Measurements from ENCODE around the gene ITGA8. TPM values are rescaled to one million over a fixed set of nuclear protein-coding genes. Genes with fewer than 3 reads are reported as not detected.
"Not testable (repeated sequence)": the region's sequence is repeated elsewhere in the genome, so short reads cannot be mapped to it uniquely, and the experiment has no call there.

The ITGA8 gene
- total and polyA plus RNA-seq, 2 donors, result 1.3 to 2.8 TPM

GRCh38 chr10:15483215-15484075 is 236.3 kb downstream of the ITGA8 start:
- no peaks in the 10 kb centered on the region for H3K27me3 ChIP-seq (ENCODE audit: control insufficient read depth in 2 of 2, insufficient read depth in 1 of 2, low read length in 1 of 2)
- no peak for DNase-seq (ENCODE audit: low read depth in 6 of 9, low spot score in 9 of 9)
- WGBS, result 88% methylated on average over 14 of the region's 14 CpGs
- H3K36me3 ChIP-seq (ENCODE audit: control insufficient read depth in 2 of 2, insufficient read depth in 2 of 2, low read length in 1 of 2), result no peaks in the 10 kb centered on the region
- no peak overlapping the region for H3K4me3 ChIP-seq (ENCODE audit: low read length in 2 of 2)
- H3K27ac ChIP-seq (ENCODE audit: low read depth in 1 of 2, low read length in 1 of 2), result no peak overlapping the region
- H3K4me1 ChIP-seq (ENCODE audit: control insufficient read depth in 2 of 2, insufficient read depth in 2 of 2, low read length in 2 of 2), result no peaks in the 10 kb centered on the region
- no peaks in the 10 kb centered on the region for H3K9me3 ChIP-seq (ENCODE audit: control insufficient read depth in 2 of 2, insufficient read depth in 1 of 2, low read length in 1 of 2)

- Histone ChIP-seq H3K27me3 (ENCODE audit: control insufficient read depth in 2 of 2, insufficient read depth in 1 of 2, low read length in 1 of 2) (no peaks in the 10 kb centered on the region), H3K27ac (ENCODE audit: low read depth in 1 of 2, low read length in 1 of 2) (no peak overlapping the region), H3K9me3 (ENCODE audit: control insufficient read depth in 2 of 2, insufficient read depth in 1 of 2, low read length in 1 of 2) (no peaks in the 10 kb centered on the region), H3K36me3 (ENCODE audit: control insufficient read depth in 2 of 2, insufficient read depth in 2 of 2, low read length in 1 of 2) (no peaks in the 10 kb centered on the region), H3K4me3 (ENCODE audit: low read length in 2 of 2) (no peak overlapping the region), H3K4me1 (ENCODE audit: control insufficient read depth in 2 of 2, insufficient read depth in 2 of 2, low read length in 2 of 2) (no peaks in the 10 kb centered on the region)
- WGBS, result 74% methylated on average over 2 of the region's 2 CpGs
- no peak for DNase-seq (ENCODE audit: low read depth in 6 of 9, low spot score in 9 of 9)
Measured at GRCh38 chr10:15482156-15482555, 237.6 kb downstream of the ITGA8 start.

- no peaks in the 10 kb centered on the region for H3K4me1 ChIP-seq (ENCODE audit: control insufficient read depth in 2 of 2, insufficient read depth in 2 of 2, low read length in 2 of 2)
- H3K36me3 ChIP-seq (ENCODE audit: control insufficient read depth in 2 of 2, insufficient read depth in 2 of 2, low read length in 1 of 2), result no peaks in the 10 kb centered on the region
- no peak overlapping the region for H3K4me3 ChIP-seq (ENCODE audit: low read length in 2 of 2)
- no peaks in the 10 kb centered on the region for H3K9me3 ChIP-seq (ENCODE audit: control insufficient read depth in 2 of 2, insufficient read depth in 1 of 2, low read length in 1 of 2)
- H3K27ac ChIP-seq (ENCODE audit: low read depth in 1 of 2, low read length in 1 of 2), result no peak overlapping the region
- DNase-seq (ENCODE audit: low read depth in 6 of 9, low spot score in 9 of 9), result no peak
- no peaks in the 10 kb centered on the region for H3K27me3 ChIP-seq (ENCODE audit: control insufficient read depth in 2 of 2, insufficient read depth in 1 of 2, low read length in 1 of 2)
- WGBS, result 89% methylated on average over 2 of the region's 2 CpGs
Measured at GRCh38 chr10:15478950-15479349, 240.8 kb downstream of the ITGA8 start.

- Histone ChIP-seq H3K9me3 (ENCODE audit: control insufficient read depth in 2 of 2, insufficient read depth in 1 of 2, low read length in 1 of 2) (no peaks in the 10 kb centered on the region), H3K27ac (ENCODE audit: low read depth in 1 of 2, low read length in 1 of 2) (no peak overlapping the region), H3K27me3 (ENCODE audit: control insufficient read depth in 2 of 2, insufficient read depth in 1 of 2, low read length in 1 of 2) (no peaks in the 10 kb centered on the region), H3K36me3 (ENCODE audit: control insufficient read depth in 2 of 2, insufficient read depth in 2 of 2, low read length in 1 of 2) (no peaks in the 10 kb centered on the region), H3K4me1 (ENCODE audit: control insufficient read depth in 2 of 2, insufficient read depth in 2 of 2, low read length in 2 of 2) (no peaks in the 10 kb centered on the region), H3K4me3 (ENCODE audit: low read length in 2 of 2) (no peak overlapping the region)
- DNase-seq (ENCODE audit: low read depth in 6 of 9, low spot score in 9 of 9), result no peak
- WGBS, result 44% methylated on average over 6 of the region's 6 CpGs
Measured at GRCh38 chr10:15478429-15478828, 241.3 kb downstream of the ITGA8 start.

- Histone ChIP-seq H3K27me3 (ENCODE audit: control insufficient read depth in 2 of 2, insufficient read depth in 1 of 2, low read length in 1 of 2) (no peaks in the 10 kb centered on the region), H3K9me3 (ENCODE audit: control insufficient read depth in 2 of 2, insufficient read depth in 1 of 2, low read length in 1 of 2) (no peaks in the 10 kb centered on the region)
- WGBS, result 95% methylated on average over 4 of the region's 4 CpGs
Measured at GRCh38 chr10:15476337-15476736, 243.4 kb downstream of the ITGA8 start.

GRCh38 chr10:15475439-15475838 is 244.3 kb downstream of the ITGA8 start:
- not testable (repeated sequence) for H3K36me3 ChIP-seq (ENCODE audit: control insufficient read depth in 2 of 2, insufficient read depth in 2 of 2, low read length in 1 of 2)

More at GRCh38 chr10:15476337-15476736, 243.4 kb downstream of the ITGA8 start:
- Histone ChIP-seq H3K36me3 (ENCODE audit: control insufficient read depth in 2 of 2, insufficient read depth in 2 of 2, low read length in 1 of 2) (no peaks in the 10 kb centered on the region), H3K27ac (ENCODE audit: low read depth in 1 of 2, low read length in 1 of 2) (no peak overlapping the region), H3K4me3 (ENCODE audit: low read length in 2 of 2) (no peak overlapping the region), H3K4me1 (ENCODE audit: control insufficient read depth in 2 of 2, insufficient read depth in 2 of 2, low read length in 2 of 2) (peaks cover 0 to 5% of the 10 kb centered on the region in 2 donors)
- no peak for DNase-seq (ENCODE audit: low read depth in 6 of 9, low spot score in 9 of 9)

GRCh38 chr10:15474671-15475070 is 245.1 kb downstream of the ITGA8 start:
- Histone ChIP-seq H3K27me3 (ENCODE audit: control insufficient read depth in 2 of 2, insufficient read depth in 1 of 2, low read length in 1 of 2) (no peaks in the 10 kb centered on the region), H3K4me1 (ENCODE audit: control insufficient read depth in 2 of 2, insufficient read depth in 2 of 2, low read length in 2 of 2) (peaks cover 0 to 5% of the 10 kb centered on the region in 2 donors), H3K9me3 (ENCODE audit: control insufficient read depth in 2 of 2, insufficient read depth in 1 of 2, low read length in 1 of 2) (no peaks in the 10 kb centered on the region), H3K36me3 (ENCODE audit: control insufficient read depth in 2 of 2, insufficient read depth in 2 of 2, low read length in 1 of 2) (no peaks in the 10 kb centered on the region), H3K27ac (ENCODE audit: low read depth in 1 of 2, low read length in 1 of 2) (no peak overlapping the region), H3K4me3 (ENCODE audit: low read length in 2 of 2) (no peak overlapping the region)
- 75% methylated on average over 2 of the region's 2 CpGs for WGBS
- no peak for DNase-seq (ENCODE audit: low read depth in 6 of 9, low spot score in 9 of 9)

More at GRCh38 chr10:15475439-15475838, 244.3 kb downstream of the ITGA8 start:
- not testable (repeated sequence) for H3K4me1 ChIP-seq (ENCODE audit: control insufficient read depth in 2 of 2, insufficient read depth in 2 of 2, low read length in 2 of 2); H3K4me3 ChIP-seq (ENCODE audit: low read length in 2 of 2); H3K27ac ChIP-seq (ENCODE audit: low read depth in 1 of 2, low read length in 1 of 2); DNase-seq (ENCODE audit: low read depth in 6 of 9, low spot score in 9 of 9); H3K27me3 ChIP-seq (ENCODE audit: control insufficient read depth in 2 of 2, insufficient read depth in 1 of 2, low read length in 1 of 2); H3K9me3 ChIP-seq (ENCODE audit: control insufficient read depth in 2 of 2, insufficient read depth in 1 of 2, low read length in 1 of 2)

- peaks cover 0 to 5% of the 10 kb centered on the region in 2 donors for H3K4me1 ChIP-seq (ENCODE audit: control insufficient read depth in 2 of 2, insufficient read depth in 2 of 2, low read length in 2 of 2)
- H3K4me3 ChIP-seq (ENCODE audit: low read length in 2 of 2), result no peak overlapping the region
- no peaks in the 10 kb centered on the region for H3K9me3 ChIP-seq (ENCODE audit: control insufficient read depth in 2 of 2, insufficient read depth in 1 of 2, low read length in 1 of 2)
- 39% methylated on average over 5 of the region's 5 CpGs for WGBS
- no peak for DNase-seq (ENCODE audit: low read depth in 6 of 9, low spot score in 9 of 9)
- no peak overlapping the region for H3K27ac ChIP-seq (ENCODE audit: low read depth in 1 of 2, low read length in 1 of 2)
- H3K27me3 ChIP-seq (ENCODE audit: control insufficient read depth in 2 of 2, insufficient read depth in 1 of 2, low read length in 1 of 2), result no peaks in the 10 kb centered on the region
- no peaks in the 10 kb centered on the region for H3K36me3 ChIP-seq (ENCODE audit: control insufficient read depth in 2 of 2, insufficient read depth in 2 of 2, low read length in 1 of 2)
Measured at GRCh38 chr10:15473396-15473767, 246.3 kb downstream of the ITGA8 start.

GRCh38 chr10:15472431-15473395 is 247.0 kb downstream of the ITGA8 start:
- H3K4me3 ChIP-seq (ENCODE audit: low read length in 2 of 2), result no peak overlapping the region
- DNase-seq (ENCODE audit: low read depth in 6 of 9, low spot score in 9 of 9), result no peak
- no peaks in the 10 kb centered on the region for H3K27me3 ChIP-seq (ENCODE audit: control insufficient read depth in 2 of 2, insufficient read depth in 1 of 2, low read length in 1 of 2)
- H3K9me3 ChIP-seq (ENCODE audit: control insufficient read depth in 2 of 2, insufficient read depth in 1 of 2, low read length in 1 of 2), result no peaks in the 10 kb centered on the region
- H3K27ac ChIP-seq (ENCODE audit: low read depth in 1 of 2, low read length in 1 of 2), result no peak overlapping the region
- 62% methylated on average over 16 of the region's 16 CpGs for WGBS
- H3K36me3 ChIP-seq (ENCODE audit: control insufficient read depth in 2 of 2, insufficient read depth in 2 of 2, low read length in 1 of 2), result no peaks in the 10 kb centered on the region
- peaks cover 0 to 5% of the 10 kb centered on the region in 2 donors for H3K4me1 ChIP-seq (ENCODE audit: control insufficient read depth in 2 of 2, insufficient read depth in 2 of 2, low read length in 2 of 2)

Measured in thymus (tissue), 11 donors.